GM21447 (cell line): ENCODE measurements around the gene OR1S1.
"Not testable (repeated sequence)": the region's sequence is repeated elsewhere in the genome, so short reads cannot be mapped to it uniquely, and the experiment has no call there.

ENCODE experiments used
- ATAC-seq: cut with Tn5 transposase; IDR thresholded peaks from one replicate; pipeline ENCODE4 v1.9.1; 2021; ENCODE audit not compliant: unreplicated experiment

OR1S1 gene

GRCh38 chr11:58212420-58212819 is at the start of gene OR1S1:
OR1S1 (plus strand) TSS chr11:58212720.
- ATAC-seq = not testable (repeated sequence)

GRCh38 chr11:58164389-58164788 is 48.1 kb upstream of the OR1S1 start:
- no peak for ATAC-seq

- no peak for ATAC-seq
Observed at GRCh38 chr11:58164990-58165389, 47.5 kb upstream of the OR1S1 start.

DNA sequence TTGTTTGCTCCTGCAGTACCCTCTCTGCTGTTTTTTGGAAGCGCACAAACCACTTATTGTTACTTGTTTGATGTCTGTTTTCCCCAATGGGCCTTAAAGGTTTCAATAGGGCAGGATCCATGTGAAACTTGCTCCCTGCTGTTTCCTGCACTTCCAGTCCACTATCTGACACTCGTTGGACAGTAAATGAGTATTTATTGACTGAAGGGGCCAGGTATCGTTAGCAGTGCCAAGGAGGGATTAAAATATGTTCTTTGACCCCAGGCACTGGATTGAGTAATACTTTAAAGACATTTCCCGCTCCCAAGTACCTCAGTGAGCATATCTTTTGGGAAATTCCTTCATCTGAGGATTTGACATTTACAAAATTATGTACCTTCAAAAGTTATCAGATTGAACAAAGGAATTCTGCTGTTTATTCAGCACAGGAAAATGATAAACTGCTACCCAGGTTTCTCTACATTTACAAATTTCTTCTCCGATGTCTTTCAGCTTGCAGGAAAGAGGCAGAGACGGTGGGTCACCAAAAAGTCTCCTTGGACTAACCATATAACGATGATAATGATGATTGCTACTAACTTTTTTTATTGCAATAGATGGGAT is 46.9 kb upstream of the OR1S1 start:
- ATAC-seq = no peak

- no peak for ATAC-seq
Observed at GRCh38 chr11:58177409-58178054, 35.0 kb upstream of the OR1S1 start.

DNA sequence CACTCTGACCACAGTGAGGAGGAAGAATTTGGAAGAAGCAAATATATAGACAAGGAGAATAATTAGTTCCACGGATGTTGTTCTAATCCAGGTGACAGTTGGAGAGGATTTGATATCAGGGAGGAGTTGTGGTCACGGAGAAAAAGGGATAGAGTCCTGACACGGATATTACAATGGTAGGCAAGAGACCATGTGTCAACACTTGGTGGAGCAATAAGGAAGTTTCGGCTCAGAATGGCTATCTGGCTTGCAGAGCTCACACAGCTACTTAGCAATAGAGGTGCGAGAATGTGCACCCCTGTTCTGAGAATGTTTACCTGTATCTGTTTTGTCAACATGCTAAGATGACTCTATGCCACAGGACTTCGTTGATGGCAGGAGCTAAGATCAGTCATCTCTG is 34.1 kb upstream of the OR1S1 start:
- ATAC-seq = no peak

DNA sequence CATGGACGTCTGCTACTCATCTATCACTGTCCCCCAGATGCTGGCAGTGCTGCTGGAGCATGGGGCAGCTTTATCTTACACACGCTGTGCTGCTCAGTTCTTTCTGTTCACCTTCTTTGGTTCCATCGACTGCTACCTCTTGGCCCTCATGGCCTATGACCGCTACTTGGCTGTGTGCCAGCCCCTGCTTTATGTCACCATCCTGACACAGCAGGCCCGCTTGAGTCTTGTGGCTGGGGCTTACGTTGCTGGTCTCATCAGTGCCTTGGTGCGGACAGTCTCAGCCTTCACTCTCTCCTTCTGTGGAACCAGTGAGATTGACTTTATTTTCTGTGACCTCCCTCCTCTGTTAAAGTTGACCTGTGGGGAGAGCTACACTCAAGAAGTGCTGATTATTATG is 32.9 kb upstream of the OR1S1 start:
- no peak for ATAC-seq

DNA sequence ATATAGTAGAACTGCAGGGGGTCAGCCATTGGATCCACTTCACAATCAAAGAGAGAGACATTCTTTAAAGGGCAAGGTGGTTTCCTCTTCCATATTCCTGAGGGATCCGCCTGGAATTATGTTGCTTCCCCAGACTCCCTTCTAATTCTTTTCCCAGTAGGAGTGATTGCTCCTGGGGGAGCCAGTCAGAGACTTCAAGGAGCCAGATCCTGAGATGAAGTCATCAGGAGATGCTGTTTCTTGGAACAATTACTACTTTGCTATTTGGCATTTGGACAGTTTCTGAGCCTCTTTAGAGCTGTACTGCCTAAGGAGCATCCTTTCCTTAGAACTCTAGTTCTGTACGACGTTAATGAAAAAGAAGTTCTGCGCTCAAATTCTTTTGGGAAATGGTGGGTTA is 25.6 kb upstream of the OR1S1 start:
- ATAC-seq = no peak

GRCh38 chr11:58188770-58189169 is 23.8 kb upstream of the OR1S1 start, which contains the start of gene OR9Q2:
OR9Q2 (plus strand) TSS chr11:58189070; CDS start chr11:58190491, 1,421 bp downstream.
- no peak for ATAC-seq

DNA sequence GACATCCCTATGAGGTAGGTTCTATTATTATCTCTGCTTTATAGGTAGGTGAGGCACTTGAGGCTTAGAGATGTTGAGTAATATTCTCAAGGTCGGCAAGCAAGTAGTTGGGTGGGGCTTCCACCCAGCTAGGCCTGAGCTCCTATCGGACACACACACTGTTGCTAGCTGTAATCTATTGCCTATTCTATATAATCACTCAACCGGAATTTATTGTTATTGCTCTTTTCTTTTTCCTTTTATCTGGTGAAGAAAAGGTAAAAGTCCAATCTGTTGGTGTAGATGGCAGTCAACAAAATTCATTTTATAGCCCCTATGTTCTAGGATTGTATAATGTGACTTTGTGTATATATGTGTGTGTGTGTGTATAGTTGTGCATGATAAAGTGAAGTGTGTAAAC is 20.3 kb upstream of the OR1S1 start:
- no peak for ATAC-seq

DNA sequence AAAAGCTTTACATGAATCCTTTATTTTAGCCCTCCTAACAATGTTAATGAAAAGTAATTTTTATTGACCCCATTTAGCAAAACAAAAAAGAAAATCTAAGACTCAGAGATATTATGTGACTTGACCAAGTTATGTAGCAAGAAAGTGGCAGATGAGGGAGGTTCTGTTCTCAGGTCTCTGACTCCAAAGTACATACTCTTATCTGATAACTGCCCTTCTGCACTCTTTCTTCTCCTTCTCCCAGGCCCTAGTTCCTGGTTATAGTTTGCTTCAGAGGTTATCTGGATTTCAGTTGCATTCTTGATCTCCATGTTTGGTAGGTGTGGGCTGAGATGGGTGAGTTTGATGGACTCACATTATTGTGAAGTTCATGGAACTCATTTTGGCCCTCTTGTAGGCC is 19.1 kb upstream of the OR1S1 start:
- ATAC-seq = no peak

DNA sequence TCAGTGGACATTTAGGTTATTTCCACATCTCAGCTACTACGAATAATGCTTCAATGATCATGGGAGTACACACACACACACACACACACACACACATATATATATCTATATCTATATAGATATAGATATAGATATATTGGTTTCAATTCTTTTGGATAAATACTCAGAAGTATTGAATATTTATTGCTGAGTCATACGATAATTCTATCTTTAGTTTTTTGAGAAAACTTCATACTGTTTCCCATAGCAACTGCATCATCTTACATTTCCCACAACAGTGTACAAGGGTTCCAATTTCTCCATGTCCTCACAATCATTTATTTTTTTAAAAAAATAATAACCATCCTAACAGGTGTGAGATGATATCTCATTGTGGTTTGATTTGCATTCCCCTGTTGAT is 16.6 kb upstream of the OR1S1 start:
- no peak for ATAC-seq

DNA sequence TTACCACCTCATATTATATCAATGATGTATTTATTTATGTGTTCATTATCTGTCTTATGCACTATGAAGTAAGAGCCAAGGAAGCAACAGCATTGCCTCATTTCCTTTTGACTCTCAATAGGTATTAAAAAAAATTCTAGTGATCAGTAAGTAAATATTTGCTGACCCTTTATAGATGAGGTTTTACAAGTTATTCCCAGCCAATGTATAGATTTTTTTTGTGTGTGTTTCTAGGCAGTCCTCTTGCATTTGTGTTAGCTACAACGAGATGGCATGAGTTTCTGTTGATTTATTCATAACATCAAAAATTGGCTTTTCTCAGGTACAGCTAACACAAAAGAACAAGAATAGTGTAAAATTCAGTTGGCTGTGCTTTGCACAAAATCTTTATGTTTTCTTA is 13.2 kb upstream of the OR1S1 start:
- ATAC-seq = no peak

DNA sequence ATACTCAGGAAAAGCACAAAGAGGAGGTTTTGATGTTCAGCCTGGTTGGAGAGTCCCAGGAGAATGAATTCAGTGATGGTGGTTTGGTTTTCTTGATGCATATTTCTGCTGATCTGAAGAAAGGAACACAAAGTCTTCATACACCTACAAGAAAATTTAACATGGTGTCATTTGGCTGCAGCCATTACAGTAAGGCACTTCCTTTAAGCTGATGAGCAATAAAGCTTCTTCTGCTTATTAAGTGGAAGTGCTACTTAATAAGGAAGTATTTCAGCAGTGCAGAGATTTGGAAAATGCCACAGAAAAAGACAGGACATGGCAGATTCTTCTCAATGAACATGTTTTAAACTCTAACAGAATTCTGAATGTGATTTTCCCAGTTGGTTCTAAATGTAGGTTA is 8.5 kb upstream of the OR1S1 start, which contains the start of gene OR1S2:
OR1S2 (minus strand) TSS at position 101 of the 400 bp plus-strand sequence; CDS start at position 101, 0 bp downstream.
- no peak for ATAC-seq

DNA sequence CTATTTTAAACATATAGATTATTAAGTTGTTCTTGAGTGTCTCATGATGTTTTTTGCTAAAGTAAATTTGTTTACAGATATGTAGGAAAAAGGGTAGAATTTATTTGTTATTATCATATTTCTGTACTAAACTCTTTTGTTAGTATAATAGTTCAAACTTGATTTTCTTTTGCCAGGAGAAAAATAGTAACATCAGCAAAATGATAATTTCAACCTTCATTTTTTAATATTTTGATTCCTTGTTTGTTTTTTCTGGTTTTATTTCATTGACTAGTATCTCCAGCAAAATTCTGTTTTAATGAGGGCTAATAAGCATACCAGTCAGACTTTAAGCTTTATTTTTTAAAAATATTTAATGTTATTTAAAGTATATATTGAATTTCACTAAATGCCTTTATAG is 4.0 kb downstream of the OR1S1 start:
- ATAC-seq = no peak

GRCh38 chr11:58222721-58223120 is 10.2 kb downstream of the OR1S1 start:
- ATAC-seq = no peak

- no peak for ATAC-seq
Observed at GRCh38 chr11:58227956-58228615, 15.6 kb downstream of the OR1S1 start.

GRCh38 chr11:58243954-58244353 is 31.4 kb downstream of the OR1S1 start:
- no peak for ATAC-seq

DNA sequence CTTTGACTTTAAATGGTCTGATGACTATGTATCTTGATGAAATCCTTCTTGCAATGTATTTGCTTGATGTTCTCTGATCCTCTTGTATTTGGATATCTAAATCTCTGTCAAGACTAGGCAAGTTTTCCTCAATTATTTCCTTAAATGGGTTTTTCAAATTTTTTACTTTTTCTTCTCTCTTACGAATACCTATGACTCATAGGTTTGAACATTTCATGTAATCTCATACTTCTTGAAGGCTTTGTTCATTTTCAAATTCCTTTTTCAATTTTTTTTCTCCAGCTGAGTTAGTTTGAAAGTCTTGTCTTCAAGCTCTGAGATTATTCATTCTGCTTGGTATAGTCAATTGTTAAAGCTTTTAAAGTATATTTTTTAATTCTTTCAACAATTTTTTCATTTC is 42.4 kb downstream of the OR1S1 start:
- ATAC-seq = no peak

GRCh38 chr11:58259983-58260382 is 47.5 kb downstream of the OR1S1 start:
- ATAC-seq = no peak
